DND-41 (cell line): ENCODE data around the gene ANO1.

Experiments used
- ATAC-seq: fragments of 200-7000 bp; cut with Tn5 transposase; 3 replicates; pipeline ENCODE4 v1.9.1; 2021; ENCODE audit warnings: low read depth; ENCODE audit not compliant: insufficient read depth
- DNase-seq: peaks from one replicate; pipeline ENCODE4 v3.0.0-alpha.2; 2020
- H2AFZ ChIP-seq: 2 replicates; pipeline ENCODE4 v1.6.0; 2012; ENCODE audit warnings: low read depth, low read length
- H3K27ac ChIP-seq: 2 replicates; pipeline ENCODE4 v1.5.1; 2012; ENCODE audit warnings: low read length, inconsistent platforms
- H3K27me3 ChIP-seq: fragments of 200-600 bp; sonication (generic); 2 replicates; pipeline ENCODE4 v1.6.0; 2012; ENCODE audit warnings: low read length, mild to moderate bottlenecking, inconsistent platforms; ENCODE audit not compliant: insufficient read depth, poor library complexity
- H3K36me3 ChIP-seq: 2 replicates; pipeline ENCODE4 v1.5.1; 2012; ENCODE audit warnings: low read length, inconsistent platforms; ENCODE audit not compliant: insufficient read depth
- H3K4me1 ChIP-seq: 2 replicates; pipeline ENCODE4 v1.5.1; 2012; ENCODE audit warnings: mild to moderate bottlenecking, low read length; ENCODE audit not compliant: insufficient read depth
- H3K4me2 ChIP-seq: 2 replicates; pipeline ENCODE4 v1.6.0; 2012; ENCODE audit warnings: mild to moderate bottlenecking, moderate library complexity, low read length, inconsistent platforms; ENCODE audit not compliant: insufficient read depth
- H3K4me3 ChIP-seq, 2 experiments: fragments of 200-600 bp in 1 of 2; shearing (Covaris generic) in 1 of 2; 2 replicates each; pipeline ENCODE4 v1.5.1; 2012 to 2016; ENCODE audit warnings: inconsistent platforms in 2 of 2, low read length in 2 of 2, mild to moderate bottlenecking in 2 of 2, low read depth in 1 of 2, moderate library complexity in 1 of 2
- H3K79me2 ChIP-seq: 2 replicates; pipeline ENCODE4 v1.6.0; 2012; ENCODE audit warnings: low read length, inconsistent platforms; ENCODE audit not compliant: insufficient read depth
- H3K9ac ChIP-seq: 2 replicates; pipeline ENCODE4 v1.6.0; 2012; ENCODE audit warnings: low read depth, mild to moderate bottlenecking, inconsistent platforms, low read length, moderate library complexity
- H3K9me3 ChIP-seq: 2 replicates; pipeline ENCODE4 v1.5.1; 2012; ENCODE audit warnings: low read length, moderate library complexity, mild to moderate bottlenecking, inconsistent platforms; ENCODE audit not compliant: insufficient read depth, severe bottlenecking
- H4K20me1 ChIP-seq: 2 replicates; pipeline ENCODE4 v1.6.0; 2012; ENCODE audit warnings: low read length; ENCODE audit not compliant: insufficient read depth
- CTCF ChIP-seq: IDR thresholded peaks from 2 replicates; pipeline ENCODE4 v1.5.1; 2012; ENCODE audit warnings: borderline replicate concordance, low read length, moderate library complexity, mild to moderate bottlenecking; ENCODE audit not compliant: poor library complexity, severe bottlenecking; ENCODE audit errors: extremely low read depth
- EZH2 ChIP-seq: IDR thresholded peaks from 3 replicates; pipeline ENCODE4 v1.6.1; 2012; ENCODE audit warnings: borderline replicate concordance, low read depth, mild to moderate bottlenecking, moderate library complexity, low read length, inconsistent platforms; ENCODE audit not compliant: severe bottlenecking

Gene ANO1

GRCh38 chr11:70049045-70049444, 29.1 kb upstream of the ANO1 start:
- no peaks in the 10 kb centered on the region for H3K4me1 ChIP-seq
- DNase-seq (no peak), ATAC-seq (no peak)
- H3K36me3 ChIP-seq, result no peaks in the 10 kb centered on the region
- no peak overlapping the region for H2AFZ ChIP-seq
- no peak overlapping the region for H3K4me3 ChIP-seq
- peaks cover 3% of the 10 kb centered on the region for H3K9me3 ChIP-seq
- H3K27ac ChIP-seq, result no peak overlapping the region
- TF ChIP-seq CTCF (no peak), EZH2 (no peak)
- H3K27me3 ChIP-seq, result peaks cover 3% of the 10 kb centered on the region
- H3K4me2 ChIP-seq, result no peak overlapping the region
- H4K20me1 ChIP-seq, result no peaks in the 10 kb centered on the region
- H3K79me2 ChIP-seq, result no peaks in the 10 kb centered on the region
- H3K9ac ChIP-seq, result no peak overlapping the region

- Histone ChIP-seq H3K4me3 (no peak overlapping the region), H4K20me1 (no peaks in the 10 kb centered on the region), H3K27me3 (peaks cover 3% of the 10 kb centered on the region), H3K36me3 (no peaks in the 10 kb centered on the region), H3K9me3 (no peaks in the 10 kb centered on the region), H3K4me2 (no peak overlapping the region), H3K79me2 (no peaks in the 10 kb centered on the region), H3K27ac (no peak overlapping the region), H2AFZ (no peak overlapping the region), H3K9ac (no peak overlapping the region), H3K4me1 (no peaks in the 10 kb centered on the region)
- no peak for DNase-seq
- ATAC-seq, result no peak
- TF ChIP-seq CTCF, result no peak
- TF ChIP-seq EZH2, result no peak
Measured at GRCh38 chr11:70050243-70050642, 27.9 kb upstream of the ANO1 start.

- DNase-seq (no peak), ATAC-seq (no peak)
- Histone ChIP-seq H3K27ac (no peak overlapping the region), H3K9ac (no peak overlapping the region), H3K4me2 (no peak overlapping the region), H3K4me3 (no peak overlapping the region), H3K4me1 (no peaks in the 10 kb centered on the region), H4K20me1 (no peaks in the 10 kb centered on the region), H3K9me3 (peaks cover 5% of the 10 kb centered on the region), H3K36me3 (no peaks in the 10 kb centered on the region), H2AFZ (no peak overlapping the region), H3K27me3 (peaks cover 3% of the 10 kb centered on the region), H3K79me2 (no peaks in the 10 kb centered on the region)
- TF ChIP-seq EZH2 (no peak), CTCF (no peak)
Measured at GRCh38 chr11:70054004-70054403, 24.1 kb upstream of the ANO1 start.

GRCh38 chr11:70055444-70055843, 22.7 kb upstream of the ANO1 start:
- Histone ChIP-seq H3K4me2 (no peak overlapping the region), H3K36me3 (no peaks in the 10 kb centered on the region), H3K79me2 (no peaks in the 10 kb centered on the region), H3K4me1 (no peaks in the 10 kb centered on the region), H3K27me3 (no peaks in the 10 kb centered on the region), H3K9ac (no peak overlapping the region), H3K4me3 (no peak overlapping the region), H3K9me3 (peaks cover 5% of the 10 kb centered on the region), H2AFZ (no peak overlapping the region), H4K20me1 (no peaks in the 10 kb centered on the region), H3K27ac (no peak overlapping the region)
- ATAC-seq (no peak), DNase-seq (no peak)
- TF ChIP-seq EZH2 (no peak), CTCF (no peak)
